Stimulated activated CD8-positive, alpha-beta memory T cell treated with anti-CD3 and anti-CD28 coated beads, Interleukin-2, amount 100 ng/mL, for 1 hour (primary cell): ENCODE results near the gene ANTXR1.
A peak's percentile ranks its signal among the peaks of the same experiment; 100 is the strongest.

Experiments used
- DNase-seq, 2 donors: peaks; one replicate each; pipeline ENCODE4 v3.0.0-alpha.2; 2020; ENCODE audit warnings: low read depth in 2 of 2

The ANTXR1 gene

GRCh38 chr2:69013142-69013839, at the start of gene ANTXR1:
TSS of gene ANTXR1 (plus strand) at chr2:69013179. CDS start at chr2:69013500, 321 bp downstream.
- DNase-seq, result peak in 1 of 2 donors; percentile 7

DNA sequence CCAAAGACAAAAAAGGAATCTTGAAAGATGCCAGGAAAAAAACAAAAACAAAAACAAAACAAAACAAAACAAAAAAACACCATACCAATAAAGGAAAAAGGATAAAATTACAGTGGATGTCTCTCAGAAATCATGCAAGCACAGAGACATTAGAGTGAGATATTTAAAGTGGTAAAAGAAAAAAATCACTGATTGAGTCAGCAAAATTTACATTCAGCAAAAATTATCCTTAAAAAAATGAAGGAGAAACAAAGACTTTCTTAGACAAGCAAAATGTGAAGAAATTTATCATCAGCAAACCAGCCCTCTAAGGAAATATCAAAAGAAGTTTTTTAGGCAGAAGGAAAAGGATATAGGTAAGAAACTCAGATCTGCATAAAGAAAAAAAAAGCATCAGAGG, 48.7 kb upstream of the ANTXR1 start:
- DNase-seq, result no peak

DNA sequence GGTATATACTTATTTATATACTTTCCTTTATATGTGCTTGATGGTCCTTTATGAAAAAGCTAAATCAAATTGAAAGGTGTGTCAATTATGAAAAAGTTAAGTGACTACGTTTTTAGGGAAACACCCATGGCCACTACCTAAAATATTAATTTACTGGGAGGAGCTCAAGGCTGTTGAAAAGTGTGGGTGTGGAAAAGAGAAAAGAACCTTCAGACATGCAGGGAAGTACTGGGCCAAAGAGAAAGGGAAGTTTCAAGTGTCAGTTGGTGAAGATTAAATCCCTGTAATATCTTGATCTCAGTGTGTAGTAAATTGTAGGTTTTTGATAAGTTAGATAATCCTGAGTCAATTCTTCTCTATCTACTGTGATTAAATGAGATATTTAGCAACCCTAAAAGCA, 44.8 kb upstream of the ANTXR1 start:
- no peak for DNase-seq

DNA sequence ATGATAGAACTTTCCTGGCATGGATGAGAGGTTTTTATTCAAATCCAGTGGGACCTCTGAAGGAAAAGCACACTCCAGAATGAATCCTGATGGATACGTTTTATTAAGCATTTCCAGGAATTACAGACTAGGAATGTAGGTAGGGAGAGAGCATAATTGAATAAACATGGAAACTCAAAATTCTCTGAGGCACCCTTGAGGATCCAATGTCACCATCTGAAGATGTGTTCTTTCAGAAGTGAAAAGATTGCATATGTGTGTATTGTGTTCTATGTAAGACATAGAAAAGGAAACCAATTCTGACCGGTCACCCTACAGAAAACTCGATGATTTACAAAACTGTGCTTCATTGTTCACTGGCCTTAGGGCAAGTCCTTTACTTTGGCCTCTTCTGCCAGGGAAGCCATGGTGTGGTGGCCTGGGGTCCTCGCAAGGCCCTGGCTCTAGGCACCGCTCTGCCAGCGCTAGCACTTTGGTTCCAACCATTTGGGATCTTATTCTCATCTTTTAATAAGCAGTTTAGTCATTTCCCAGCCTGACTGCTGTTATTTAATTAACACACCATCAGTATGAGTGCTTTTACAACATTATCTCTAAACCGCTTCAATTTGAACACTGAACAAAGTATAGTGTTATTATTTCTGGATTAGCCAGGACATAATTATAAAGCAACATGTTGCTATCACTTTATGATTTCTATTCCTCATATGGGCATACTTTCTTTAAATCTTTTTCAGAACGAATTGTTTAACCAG, 43.1 kb upstream of the ANTXR1 start:
- DNase-seq, result no peak

- no peak for DNase-seq
Observed at GRCh38 chr2:68970566-68971265, 42.3 kb upstream of the ANTXR1 start.

- DNase-seq, result no peak
Observed at GRCh38 chr2:68971591-68972231, 41.3 kb upstream of the ANTXR1 start.

- no peak for DNase-seq
Observed at GRCh38 chr2:68974251-68974650, 38.7 kb upstream of the ANTXR1 start, which contains the start of gene GKN1. TSS of gene GKN1 (plus strand) at chr2:68974636. CDS start at chr2:68974678, 42 bp downstream.

DNA sequence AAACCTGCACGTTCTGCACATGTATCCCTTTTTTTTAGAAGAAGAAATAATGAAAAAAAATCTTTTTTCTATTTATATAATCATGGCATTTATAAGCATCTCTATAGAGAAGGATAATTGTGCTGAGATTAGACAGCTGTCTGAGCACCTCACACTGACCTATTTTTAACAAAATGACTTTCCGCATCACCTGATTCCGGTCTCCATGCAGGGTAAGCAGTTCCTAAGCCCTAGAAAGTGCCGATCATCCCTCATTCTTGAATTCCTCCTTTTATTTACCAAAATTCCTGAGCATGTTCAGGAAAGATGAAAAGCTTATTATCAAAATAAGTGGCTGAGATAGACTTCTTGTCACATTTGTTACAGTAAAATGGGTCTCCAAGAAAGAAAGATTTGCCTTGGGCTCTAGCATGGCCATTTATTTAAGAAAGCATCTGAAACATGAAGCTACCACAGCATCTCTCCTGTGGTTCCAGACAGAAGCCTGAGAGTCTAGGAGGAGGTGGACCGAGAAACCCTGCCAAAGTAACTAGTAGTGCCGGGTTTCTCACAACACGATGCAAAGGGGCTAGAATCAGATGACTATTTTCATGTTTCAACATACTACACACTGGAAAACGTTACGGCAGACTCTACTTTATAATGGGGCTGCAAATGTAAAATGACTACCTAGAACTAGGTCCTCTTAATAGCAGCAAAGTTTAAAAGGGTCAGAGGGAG, 37.9 kb upstream of the ANTXR1 start:
- no peak for DNase-seq

- no peak for DNase-seq
Observed at GRCh38 chr2:68975844-68976243, 37.1 kb upstream of the ANTXR1 start.

GRCh38 chr2:68977453-68977852, 35.5 kb upstream of the ANTXR1 start:
- no peak for DNase-seq

- DNase-seq, result no peak
Observed at GRCh38 chr2:68978098-68978497, 34.9 kb upstream of the ANTXR1 start.

- no peak for DNase-seq
Observed at GRCh38 chr2:68980956-68981355, 32.0 kb upstream of the ANTXR1 start.

DNA sequence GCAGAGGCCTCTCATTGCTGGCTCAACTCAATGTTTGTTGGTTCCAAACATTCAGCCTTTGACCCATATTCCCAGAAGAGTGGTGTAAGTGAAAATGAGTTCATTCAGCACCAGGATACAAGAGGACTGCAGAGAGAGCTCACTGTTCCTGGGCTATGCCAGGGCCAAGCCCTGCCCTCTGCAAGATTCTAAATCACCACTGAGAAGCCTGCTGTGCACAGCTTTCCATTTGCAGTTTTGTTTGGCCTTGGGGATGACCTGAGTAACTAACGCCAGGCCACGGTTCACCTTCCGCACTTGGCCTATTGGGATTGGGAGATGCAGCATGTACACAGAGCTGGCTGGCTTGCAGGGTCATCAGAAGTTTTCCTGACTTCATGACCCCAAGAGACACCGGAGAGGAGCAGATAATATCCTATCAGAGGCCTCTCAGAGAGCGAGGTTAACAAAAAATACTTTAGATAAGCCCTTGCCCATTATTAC, 25.9 kb upstream of the ANTXR1 start:
- no peak for DNase-seq

- DNase-seq, result no peak
Observed at GRCh38 chr2:68989035-68989434, 23.9 kb upstream of the ANTXR1 start.

GRCh38 chr2:68992341-68992740, 20.6 kb upstream of the ANTXR1 start:
- no peak for DNase-seq

- no peak for DNase-seq
Observed at GRCh38 chr2:68992933-68993332, 20.0 kb upstream of the ANTXR1 start.

GRCh38 chr2:68993660-68994059, 19.3 kb upstream of the ANTXR1 start:
- DNase-seq, result no peak

DNA sequence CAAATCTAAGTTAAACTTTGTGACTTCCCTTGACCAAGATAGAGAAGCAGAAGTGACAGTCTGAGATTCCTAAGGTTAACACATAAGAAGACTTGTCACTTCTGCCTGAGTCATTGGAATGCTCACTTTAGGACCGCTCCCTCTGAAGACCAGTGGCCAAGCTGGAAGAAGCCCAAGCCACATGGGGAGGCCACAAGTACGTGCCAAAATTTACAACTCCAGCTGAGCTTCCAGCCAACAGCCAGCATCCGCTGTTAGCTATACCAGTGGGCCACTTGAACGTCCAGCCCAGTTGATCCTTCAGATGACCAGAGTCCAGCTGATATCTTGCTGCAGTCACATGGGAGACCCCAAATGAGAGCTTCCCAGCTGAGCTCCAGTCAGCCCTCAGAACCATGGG, 18.1 kb upstream of the ANTXR1 start:
- no peak for DNase-seq

DNA sequence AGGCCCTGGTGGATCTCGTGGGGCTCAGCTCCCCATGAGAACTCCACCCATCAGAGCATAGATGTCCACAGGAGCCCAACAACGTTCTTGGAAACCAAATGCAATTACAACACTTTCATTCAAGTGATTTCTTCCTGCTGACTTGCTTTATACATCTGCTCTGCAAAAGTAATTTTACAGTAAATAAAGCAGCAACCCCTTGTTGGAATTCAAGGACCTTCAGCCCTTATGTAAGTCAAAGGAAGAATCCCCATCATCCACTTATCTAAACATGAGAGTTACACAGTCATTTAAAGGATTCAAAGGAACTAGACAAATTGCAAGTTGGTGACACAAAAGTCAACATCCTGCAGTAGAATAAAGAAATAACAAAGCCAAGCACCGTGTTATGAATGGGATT, 17.1 kb upstream of the ANTXR1 start:
- DNase-seq, result no peak

DNA sequence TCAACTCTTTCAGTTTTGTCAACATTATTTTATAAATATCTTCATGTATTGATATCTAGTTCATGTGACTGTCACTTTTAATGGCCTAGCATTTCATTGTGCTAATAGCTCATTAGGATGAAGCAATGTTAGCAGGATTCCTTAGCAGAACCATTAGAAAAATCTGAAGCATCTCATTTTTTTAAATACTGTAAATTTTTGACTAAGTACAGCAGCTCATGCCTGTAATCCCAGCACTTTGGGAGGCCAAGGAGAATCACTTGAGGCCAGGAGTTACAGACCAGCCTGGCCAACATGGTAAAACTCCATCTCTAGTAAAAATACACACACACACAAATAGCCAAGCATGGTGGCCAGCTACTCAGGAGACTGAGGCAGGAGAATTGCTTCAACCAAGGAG, 15.6 kb upstream of the ANTXR1 start:
- DNase-seq, result no peak

DNA sequence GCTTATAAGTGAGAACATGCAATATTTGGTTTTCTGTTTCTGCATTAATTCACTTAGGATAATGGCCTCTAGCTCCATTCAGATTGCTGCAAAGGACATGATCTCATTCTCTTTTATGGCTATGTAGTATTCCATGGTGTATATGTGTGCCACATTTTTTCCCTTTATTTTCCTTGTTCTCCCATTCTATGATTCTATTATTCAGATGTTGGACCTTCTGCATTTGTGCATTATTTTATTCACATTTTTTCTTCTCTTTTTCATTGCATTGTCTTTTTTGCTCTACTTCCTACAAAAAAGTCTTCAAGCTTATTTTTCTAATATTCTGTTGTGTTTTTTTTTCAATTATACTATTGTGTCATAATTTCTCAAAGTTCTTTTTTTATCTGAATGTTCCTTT, 11.1 kb upstream of the ANTXR1 start:
- DNase-seq, result no peak
